Parathyroid adenoma (tissue), 2 donors: ENCODE data around the gene ACACB.

Experiments used
- H2AFZ ChIP-seq: fragments of 300-600 bp; sonication (generic); one replicate; pipeline ENCODE4 v1.7.0; 2017; ENCODE audit warnings: antibody characterized with exemption, mild to moderate bottlenecking
- H3K27ac ChIP-seq: fragments of 300-600 bp; sonication (generic); one replicate; pipeline ENCODE4 v1.7.0; 2017
- H3K27me3 ChIP-seq: fragments of 300-600 bp; sonication (generic); one replicate; pipeline ENCODE4 v1.7.0; 2017; ENCODE audit warnings: low read length; ENCODE audit not compliant: control insufficient read depth, insufficient read depth
- H3K36me3 ChIP-seq: fragments of 300-600 bp; sonication (generic); one replicate; pipeline ENCODE4 v1.7.0; 2017; ENCODE audit warnings: low read length; ENCODE audit not compliant: control insufficient read depth, insufficient read depth
- H3K4me1 ChIP-seq: fragments of 300-600 bp; sonication (generic); one replicate; pipeline ENCODE4 v1.7.0; 2017; ENCODE audit warnings: control low read depth
- H3K4me2 ChIP-seq: fragments of 300-600 bp; sonication (generic); one replicate; pipeline ENCODE4 v1.7.0; 2017; ENCODE audit warnings: low read length
- H3K4me3 ChIP-seq: fragments of 300-600 bp; sonication (generic); one replicate; pipeline ENCODE4 v1.7.0; 2017; ENCODE audit warnings: low read depth, low read length
- H3K79me2 ChIP-seq: fragments of 300-600 bp; sonication (generic); one replicate; pipeline ENCODE4 v1.7.0; 2017; ENCODE audit warnings: control low read depth
- H3K9ac ChIP-seq: fragments of 300-600 bp; sonication (generic); one replicate; pipeline ENCODE4 v1.7.0; 2017; ENCODE audit warnings: mild to moderate bottlenecking
- H3K9me3 ChIP-seq: fragments of 300-600 bp; sonication (generic); one replicate; pipeline ENCODE4 v1.7.0; 2017; ENCODE audit warnings: low read length; ENCODE audit not compliant: control insufficient read depth
- CTCF ChIP-seq: fragments of 300-600 bp; sonication (generic); IDR thresholded peaks from one replicate; pipeline ENCODE4 v1.7.0; 2017; ENCODE audit warnings: antibody characterized with exemption, mild to moderate bottlenecking
- donor health status: primary hyperparathyroidism.

Gene ACACB

GRCh38 chr12:109304485-109304884 is 188.1 kb downstream of the ACACB start:
- H3K4me2 ChIP-seq = no peak overlapping the region
- no peak overlapping the region for H3K27ac ChIP-seq
- no peak overlapping the region for H2AFZ ChIP-seq
- TF ChIP-seq CTCF = no peak
- H3K36me3 ChIP-seq = no peaks in the 10 kb centered on the region
- H3K4me3 ChIP-seq = no peak overlapping the region
- H3K27me3 ChIP-seq = no peaks in the 10 kb centered on the region
- no peaks in the 10 kb centered on the region for H3K4me1 ChIP-seq
- H3K9me3 ChIP-seq = no peaks in the 10 kb centered on the region
- H3K79me2 ChIP-seq = no peaks in the 10 kb centered on the region
- H3K9ac ChIP-seq = no peak overlapping the region

- no peak overlapping the region for H3K4me3 ChIP-seq
- no peaks in the 10 kb centered on the region for H3K9me3 ChIP-seq
- TF ChIP-seq CTCF = no peak
- H3K27me3 ChIP-seq = no peaks in the 10 kb centered on the region
- no peaks in the 10 kb centered on the region for H3K79me2 ChIP-seq
- no peak overlapping the region for H3K9ac ChIP-seq
- no peaks in the 10 kb centered on the region for H3K36me3 ChIP-seq
- H3K27ac ChIP-seq = no peak overlapping the region
- H2AFZ ChIP-seq = no peak overlapping the region
- H3K4me2 ChIP-seq = no peak overlapping the region
- H3K4me1 ChIP-seq = peaks cover 3% of the 10 kb centered on the region
Observed at GRCh38 chr12:109305547-109305946, 189.2 kb downstream of the ACACB start.

GRCh38 chr12:109307051-109307450 is 190.7 kb downstream of the ACACB start:
- H3K9ac ChIP-seq = no peak overlapping the region
- no peak for TF ChIP-seq CTCF
- H3K9me3 ChIP-seq = no peaks in the 10 kb centered on the region
- no peaks in the 10 kb centered on the region for H3K36me3 ChIP-seq
- H3K27me3 ChIP-seq = no peaks in the 10 kb centered on the region
- H3K27ac ChIP-seq = no peak overlapping the region
- no peak overlapping the region for H3K4me3 ChIP-seq
- H3K79me2 ChIP-seq = no peaks in the 10 kb centered on the region
- H2AFZ ChIP-seq = no peak overlapping the region
- peaks cover 4% of the 10 kb centered on the region for H3K4me1 ChIP-seq
- no peak overlapping the region for H3K4me2 ChIP-seq

- H3K4me1 ChIP-seq = peaks cover 4% of the 10 kb centered on the region
- H2AFZ ChIP-seq = peak within 1 kb of the TSS; percentile 68
- no peak for TF ChIP-seq CTCF
- no peak within 1 kb of the TSS for H3K9ac ChIP-seq
- H3K4me3 ChIP-seq = peak within 1 kb of the TSS; percentile 42
- H3K9me3 ChIP-seq = no peaks in the 10 kb centered on the region
- H3K27ac ChIP-seq = no peak within 1 kb of the TSS
- no peaks in the 10 kb centered on the region for H3K27me3 ChIP-seq
- peak within 1 kb of the TSS; percentile 82 for H3K4me2 ChIP-seq
- no peaks in the 10 kb centered on the region for H3K79me2 ChIP-seq
- H3K36me3 ChIP-seq = no peaks in the 10 kb centered on the region
Observed at GRCh38 chr12:109308534-109309380, 192.4 kb downstream of the ACACB start, which contains the start of gene FOXN4. TSS of gene FOXN4 (minus strand) at chr12:109309284. CDS start at chr12:109308321, 963 bp downstream.
